ENCODE results near the gene ATG101. TPM values are rescaled to one million over a fixed set of nuclear protein-coding genes. Genes with fewer than 3 reads are reported as not detected.
A peak's percentile ranks its signal among the peaks of the same experiment; 100 is the strongest.

ATG101 gene
- total RNA-seq, 1 donor: 70.0 TPM

DNA sequence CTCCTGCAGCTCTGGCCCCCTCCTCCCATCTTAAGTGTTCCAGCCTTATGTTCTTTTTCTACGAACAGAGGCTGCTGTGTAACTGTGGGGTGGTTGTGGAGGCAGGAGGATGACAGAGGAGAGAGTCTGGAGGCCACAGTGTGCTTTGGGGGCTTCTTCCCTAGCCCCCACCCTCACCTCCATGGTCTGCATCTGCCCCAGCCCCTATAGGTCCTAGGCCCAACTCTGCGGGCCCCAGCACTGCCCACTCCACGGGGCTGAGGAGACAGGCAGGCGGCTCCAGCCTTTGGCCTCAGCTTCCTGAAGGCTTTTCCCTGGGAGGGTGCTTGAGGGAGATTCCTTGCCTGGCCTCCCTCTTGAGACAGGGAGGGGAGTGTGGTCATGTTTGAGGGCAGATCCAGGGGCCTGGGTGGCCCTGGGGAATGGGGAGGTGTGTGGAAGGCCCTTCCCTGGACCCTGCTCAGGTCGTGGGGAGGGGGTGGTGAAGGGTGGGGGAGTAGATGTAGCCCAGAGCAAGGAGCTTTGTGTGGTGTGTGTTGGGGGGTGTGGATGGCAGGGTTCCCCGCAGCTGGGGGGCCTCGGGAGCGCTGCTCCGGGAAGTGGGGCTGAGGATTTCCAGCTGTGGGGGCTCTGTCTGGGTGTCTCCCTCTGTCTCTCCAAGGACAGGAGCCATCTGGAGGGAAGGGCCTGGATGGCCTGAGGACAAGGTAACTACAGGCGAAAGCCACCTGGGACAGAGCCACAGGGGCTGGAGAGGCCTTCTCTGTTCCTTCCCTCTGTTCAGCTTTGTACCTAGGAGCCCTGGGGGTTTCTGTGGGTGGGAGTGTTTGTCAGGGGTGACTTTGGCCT lies 10.8 kb downstream of the ATG101 start:
- DNase-seq (ENCODE audit: low read depth): peak; percentile 31
- TF ChIP-seq, protein P1, sequence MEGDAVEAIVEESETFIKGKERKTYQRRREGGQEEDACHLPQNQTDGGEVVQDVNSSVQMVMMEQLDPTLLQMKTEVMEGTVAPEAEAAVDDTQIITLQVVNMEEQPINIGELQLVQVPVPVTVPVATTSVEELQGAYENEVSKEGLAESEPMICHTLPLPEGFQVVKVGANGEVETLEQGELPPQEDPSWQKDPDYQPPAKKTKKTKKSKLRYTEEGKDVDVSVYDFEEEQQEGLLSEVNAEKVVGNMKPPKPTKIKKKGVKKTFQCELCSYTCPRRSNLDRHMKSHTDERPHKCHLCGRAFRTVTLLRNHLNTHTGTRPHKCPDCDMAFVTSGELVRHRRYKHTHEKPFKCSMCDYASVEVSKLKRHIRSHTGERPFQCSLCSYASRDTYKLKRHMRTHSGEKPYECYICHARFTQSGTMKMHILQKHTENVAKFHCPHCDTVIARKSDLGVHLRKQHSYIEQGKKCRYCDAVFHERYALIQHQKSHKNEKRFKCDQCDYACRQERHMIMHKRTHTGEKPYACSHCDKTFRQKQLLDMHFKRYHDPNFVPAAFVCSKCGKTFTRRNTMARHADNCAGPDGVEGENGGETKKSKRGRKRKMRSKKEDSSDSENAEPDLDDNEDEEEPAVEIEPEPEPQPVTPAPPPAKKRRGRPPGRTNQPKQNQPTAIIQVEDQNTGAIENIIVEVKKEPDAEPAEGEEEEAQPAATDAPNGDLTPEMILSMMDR (IDR thresholded peaks at IDR 0.05; ENCODE audit: insufficient read depth, low read depth, low read length): no peak
- peak overlapping the region; percentile 32 for H3K4me3 ChIP-seq (ENCODE audit: low read depth, low read length)

DNA sequence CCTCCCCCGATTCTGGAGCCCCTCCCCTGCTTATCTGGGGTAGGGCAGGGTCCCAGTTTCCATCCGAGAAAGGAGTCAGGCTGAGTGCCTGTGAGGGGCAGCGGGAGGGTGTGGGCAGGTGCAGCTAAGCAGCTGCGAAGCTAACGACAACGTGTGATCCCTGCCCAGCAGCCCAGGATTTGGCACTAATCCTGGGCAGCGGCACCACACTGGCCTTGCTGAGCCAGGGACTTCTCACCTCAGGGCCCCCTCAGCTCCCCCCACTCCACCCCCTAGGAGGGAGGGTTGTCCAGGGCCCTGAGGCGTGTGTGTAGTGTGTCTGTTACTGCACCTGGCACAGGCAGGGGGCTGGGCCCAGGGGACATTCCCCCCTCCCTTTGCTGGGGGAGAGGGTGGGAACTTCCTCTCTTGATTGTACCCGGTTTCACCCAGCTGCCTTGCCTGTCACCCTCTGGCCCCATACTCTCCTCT lies 11.5 kb downstream of the ATG101 start:
- TF ChIP-seq, protein P1 (IDR thresholded peaks at IDR 0.05; ENCODE audit: insufficient read depth, low read depth, low read length): no peak
- H3K4me3 ChIP-seq (ENCODE audit: low read depth, low read length): peak overlapping the region; percentile 32
- peak; percentile 39 for DNase-seq (ENCODE audit: low read depth)

DNA sequence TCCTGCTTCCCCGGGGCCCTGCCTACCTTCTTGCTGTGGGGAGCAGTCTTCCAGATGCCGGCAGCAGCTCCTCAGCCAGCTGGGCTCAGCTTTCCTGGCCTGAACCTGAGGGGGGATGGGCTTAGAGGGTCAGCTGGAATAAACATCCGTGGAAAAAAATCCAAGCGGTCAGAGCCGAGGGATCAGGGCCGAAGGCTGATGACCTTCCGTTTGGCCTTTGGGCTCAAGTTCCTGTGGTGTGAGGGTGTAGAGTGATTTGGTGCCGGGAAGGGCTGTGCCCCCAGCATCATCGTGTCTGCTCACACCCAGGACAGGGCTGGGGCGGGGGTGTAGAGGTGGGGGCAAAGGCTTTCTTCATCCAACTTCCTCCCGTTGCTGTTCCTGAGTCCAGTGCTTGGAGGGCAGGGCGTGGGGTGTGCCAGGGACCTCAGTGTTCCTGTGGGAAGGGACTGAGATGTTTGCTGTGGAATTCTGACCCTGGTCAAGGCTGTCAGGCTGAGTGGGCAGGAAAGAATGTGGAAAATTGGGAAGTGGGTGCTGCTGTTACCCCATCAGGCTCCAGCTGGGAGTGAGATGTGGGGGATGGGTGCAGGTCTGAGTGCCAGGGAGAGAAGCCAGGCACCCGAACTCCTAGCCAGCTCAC lies 12.4 kb downstream of the ATG101 start:
- TF ChIP-seq, protein P1 (IDR thresholded peaks at IDR 0.05; ENCODE audit: insufficient read depth, low read depth, low read length): no peak
- DNase-seq (ENCODE audit: low read depth): peak; percentile 87
- peak overlapping the region; percentile 6 for H3K4me3 ChIP-seq (ENCODE audit: low read depth, low read length)

- DNase-seq (ENCODE audit: low read depth): no peak
- H3K4me3 ChIP-seq (ENCODE audit: low read depth, low read length): no peak overlapping the region
- TF ChIP-seq, protein P1 (IDR thresholded peaks at IDR 0.05; ENCODE audit: insufficient read depth, low read depth, low read length): no peak
Measured at GRCh38 chr12:52082669-52082987, 12.8 kb downstream of the ATG101 start.

- peak; percentile 76 for DNase-seq (ENCODE audit: low read depth)
- TF ChIP-seq, protein P1 (IDR thresholded peaks at IDR 0.05; ENCODE audit: insufficient read depth, low read depth, low read length): peak; percentile 98
- no peak overlapping the region for H3K4me3 ChIP-seq (ENCODE audit: low read depth, low read length)
Measured at GRCh38 chr12:52082988-52083637, 13.3 kb downstream of the ATG101 start.

GRCh38 chr12:52083638-52083996 lies 13.8 kb downstream of the ATG101 start:
- TF ChIP-seq, protein P1 (IDR thresholded peaks at IDR 0.05; ENCODE audit: insufficient read depth, low read depth, low read length): no peak
- no peak for DNase-seq (ENCODE audit: low read depth)
- H3K4me3 ChIP-seq (ENCODE audit: low read depth, low read length): no peak overlapping the region

Data from fibroblast of villous mesenchyme (primary cell).